A549 (cell line): ENCODE data around the gene ZNF764. TPM values are rescaled to one million over a fixed set of nuclear protein-coding genes. Genes with fewer than 3 reads are reported as not detected.

ENCODE experiments used
- ATAC-seq, 2 experiments: fragments of 200-7000 bp in 1 of 2; fragments of >200 bp in 1 of 2; cut with Nextera tagmentation in 1 of 2; cut with Tn5 transposase in 1 of 2; 3 replicates each; pipeline versions ENCODE4 v1.8.0 to v1.9.1; 2018 to 2020; ENCODE audit warnings: mild to moderate bottlenecking in 1 of 2, moderate library complexity in 1 of 2
- CTCF ChIA-PET: fragments of 300-600 bp; sonication (Branson Sonifier 250); formaldehyde crosslinking; extraction: SDS; loops from one replicate; lab custom pipeline; 2021; ENCODE audit warnings: antibody characterized with exemption, inconsistent platforms; lab: Yijun Ruan, JAX
- POLR2A ChIA-PET: fragments of 350-600 bp; formaldehyde crosslinking; extraction: SDS; loops from one replicate; lab custom pipeline; 2021; ENCODE audit warnings: antibody characterized with exemption, inconsistent platforms; lab: Yijun Ruan, JAX
- DNase-seq, 2 experiments: peaks; one replicate each; pipeline versions ENCODE4 v3.0.0 to v3.0.0-alpha.2; 2011 to 2016; ENCODE audit warnings: low read depth in 1 of 2, low spot score in 1 of 2
- FAIRE-seq: peaks from 2 replicates; lab custom pipeline; 2011; peaks lifted over from hg19 to GRCh38; lab: Jason Lieb, UNC
- H3K27ac ChIP-seq, 2 experiments: fragments of >200 bp; sonication (Bioruptor Twin); formaldehyde crosslinking; 3 replicates each; pipeline ENCODE4 v1.5.1; 2016 to 2017
- H3K4me1 ChIP-seq: fragments of >200 bp; sonication (Bioruptor Twin); formaldehyde crosslinking; 3 replicates; pipeline ENCODE4 v1.6.1; 2016
- H3K4me2 ChIP-seq: fragments of >200 bp; sonication (Bioruptor Twin); formaldehyde crosslinking; 3 replicates; pipeline ENCODE4 v1.6.1; 2016
- H3K4me3 ChIP-seq: fragments of >200 bp; sonication (Bioruptor Twin); formaldehyde crosslinking; 3 replicates; pipeline ENCODE4 v1.5.1; 2016
- H3K9me3 ChIP-seq: fragments of >200 bp; sonication (Bioruptor Twin); formaldehyde crosslinking; 3 replicates; pipeline ENCODE4 v1.6.1; 2016
- EHF ChIP-seq: fragments of 250-450 bp; sonication (Bioruptor Pico); IDR thresholded peaks from 2 replicates; pipeline ENCODE4 v1.5.0; 2020; ENCODE audit warnings: mild to moderate bottlenecking
- EHMT2 ChIP-seq: fragments of 200-600 bp; sonication (generic); IDR thresholded peaks from 2 replicates; pipeline ENCODE4 v1.6.1; 2016; ENCODE audit warnings: antibody characterized with exemption, low read depth, mild to moderate bottlenecking, moderate library complexity
- EP300 ChIP-seq, 2 experiments: fragments of >200 bp; sonication (Bioruptor Twin); formaldehyde crosslinking; IDR thresholded peaks; 2 replicates in 1 of 2; 3 replicates in 1 of 2; pipeline ENCODE4 v1.6.1; 2016 to 2017
- FOSL2 ChIP-seq, 2 experiments: fragments of 450-650 bp in 1 of 2; fragments of >200 bp in 1 of 2; sonication (Bioruptor Twin) in 1 of 2; formaldehyde crosslinking; IDR thresholded peaks; 2 replicates each; pipeline versions ENCODE4 v1.5.0 to v1.6.1; 2016 to 2020; ENCODE audit warnings: mild to moderate bottlenecking in 1 of 2, moderate library complexity in 1 of 2
- GATA3 ChIP-seq: IDR thresholded peaks from 2 replicates; pipeline ENCODE4 v1.6.1; 2012; ENCODE audit warnings: borderline replicate concordance
- HDAC2 ChIP-seq: fragments of 200-600 bp; sonication (generic); IDR thresholded peaks from 2 replicates; pipeline ENCODE4 v1.6.1; 2016
- HEYL ChIP-seq: fragments of 250-450 bp; sonication (Bioruptor Pico); IDR thresholded peaks from 2 replicates; pipeline ENCODE4 v1.8.0; 2021; ENCODE audit warnings: mild to moderate bottlenecking, moderate library complexity
- HOXA7 ChIP-seq: fragments of 250-450 bp; sonication (Bioruptor Pico); IDR thresholded peaks from 2 replicates; pipeline ENCODE4 v1.5.0; 2020; ENCODE audit warnings: mild to moderate bottlenecking, moderate library complexity
- HOXB13 ChIP-seq: fragments of 250-450 bp; sonication (Bioruptor Pico); IDR thresholded peaks from 2 replicates; pipeline ENCODE4 v1.5.0; 2020; ENCODE audit warnings: low read depth, mild to moderate bottlenecking, moderate library complexity
- HOXB5 ChIP-seq: fragments of 250-450 bp; sonication (Bioruptor Pico); IDR thresholded peaks from 2 replicates; pipeline ENCODE4 v1.5.0; 2020; ENCODE audit warnings: mild to moderate bottlenecking, moderate library complexity
- JUN ChIP-seq, 2 experiments: fragments of >200 bp; sonication (Bioruptor Twin); formaldehyde crosslinking; IDR thresholded peaks; 2 replicates in 1 of 2; 3 replicates in 1 of 2; pipeline ENCODE4 v1.6.1; 2016 to 2017
- KDM1A ChIP-seq: fragments of 200-600 bp; sonication (generic); IDR thresholded peaks from 2 replicates; pipeline ENCODE4 v1.6.1; 2016; ENCODE audit warnings: low read depth, mild to moderate bottlenecking
- KDM5A ChIP-seq: fragments of 200-600 bp; sonication (generic); IDR thresholded peaks from 2 replicates; pipeline ENCODE4 v1.6.1; 2016; ENCODE audit warnings: antibody characterized with exemption, mild to moderate bottlenecking
- MAFK ChIP-seq: fragments of 450-650 bp; IDR thresholded peaks from 2 replicates; pipeline ENCODE4 v1.6.1; 2014; ENCODE audit not compliant: partially characterized antibody
- MYC ChIP-seq: IDR thresholded peaks from 2 replicates; pipeline ENCODE4 v1.6.1; 2012; ENCODE audit warnings: mild to moderate bottlenecking, inconsistent platforms, low read length, improper control_type of control experiment, borderline replicate concordance
- NPAS2 ChIP-seq: fragments of 250-450 bp; sonication (Bioruptor Pico); IDR thresholded peaks from 2 replicates; pipeline ENCODE4 v1.8.0; 2022; ENCODE audit warnings: mild to moderate bottlenecking, moderate library complexity, borderline replicate concordance
- PHF8 ChIP-seq: fragments of 200-600 bp; sonication (generic); IDR thresholded peaks from 2 replicates; pipeline ENCODE4 v1.6.1; 2016; ENCODE audit warnings: low read depth, mild to moderate bottlenecking, antibody characterized with exemption, moderate library complexity, borderline replicate concordance
- RAD21 ChIP-seq, 2 experiments: fragments of >200 bp in 1 of 2; sonication (Bioruptor Twin) in 1 of 2; formaldehyde crosslinking in 1 of 2; IDR thresholded peaks in 1 of 2; conservative IDR thresholded peaks in 1 of 2; 2 replicates in 1 of 2; 3 replicates in 1 of 2; pipeline ENCODE4 v1.6.1; 2012 to 2018; ENCODE audit warnings: inconsistent platforms in 1 of 2
- RARB ChIP-seq: fragments of 250-450 bp; sonication (Bioruptor Pico); IDR thresholded peaks from 2 replicates; pipeline ENCODE4 v1.8.0; 2021; ENCODE audit warnings: mild to moderate bottlenecking, moderate library complexity
- RCOR1 ChIP-seq: fragments of 150-350 bp; IDR thresholded peaks from 2 replicates; pipeline ENCODE4 v1.6.1; 2014; ENCODE audit warnings: antibody characterized with exemption, low read length, low read depth
- SMC3 ChIP-seq: fragments of >200 bp; sonication (Bioruptor Twin); formaldehyde crosslinking; IDR thresholded peaks from 3 replicates; pipeline ENCODE4 v1.6.1; 2018; ENCODE audit warnings: inconsistent platforms
- TFCP2L1 ChIP-seq: fragments of 250-450 bp; sonication (Bioruptor Pico); IDR thresholded peaks from 2 replicates; pipeline ENCODE4 v1.5.0; 2021; ENCODE audit warnings: mild to moderate bottlenecking
- TP53 ChIP-seq: fragments of 250-450 bp; sonication (Bioruptor Pico); IDR thresholded peaks from 2 replicates; pipeline ENCODE4 v1.5.0; 2021; ENCODE audit warnings: mild to moderate bottlenecking, moderate library complexity
- ZNF302 ChIP-seq: fragments of 250-450 bp; sonication (Bioruptor Pico); IDR thresholded peaks from 2 replicates; pipeline ENCODE4 v1.9.0; 2021; ENCODE audit warnings: inconsistent platforms, mild to moderate bottlenecking, moderate library complexity
- ZSCAN20 ChIP-seq: fragments of 250-450 bp; sonication (Bioruptor Pico); IDR thresholded peaks from 2 replicates; pipeline ENCODE4 v1.8.0; 2022; ENCODE audit warnings: mild to moderate bottlenecking, moderate library complexity
- WGBS: methylation state at CpG from one replicate; pipeline ENCODE4 v1.1.6; 2017; ENCODE audit errors: missing lambda C conversion rate; 5-methylcytosine and 5-hydroxymethylcytosine counted together
- polyA plus RNA-seq, 4 experiments: library from polyadenylated mRNA; depleted of rRNA in 3 of 4; stranded (reverse); fragments of >200 nt; fragmentation: RNase III in 1 of 4; extraction: RNeasy Plus Mini Kit Qiagen cat#74134 plus additional on column Dnase treatment in 1 of 4; gene quantifications; 2 replicates in 3 of 4; 3 replicates in 1 of 4; pipeline ENCODE4 v1.2.3, GENCODE V29; 2011 to 2017
- TF ChIP-seq, protein P1 (sequence below): fragments of >200 bp; sonication (Bioruptor Twin); formaldehyde crosslinking; IDR thresholded peaks from 3 replicates; pipeline ENCODE4 v1.5.1; 2016
- TF ChIP-seq, protein P2 (sequence below): fragments of 450-650 bp; IDR thresholded peaks from 2 replicates; pipeline ENCODE4 v1.6.1; 2014; ENCODE audit warnings: antibody characterized with exemption
- TF ChIP-seq, protein P3 (sequence below): fragments of 250-450 bp; sonication (Bioruptor Pico); IDR thresholded peaks from 2 replicates; pipeline ENCODE4 v1.5.0; 2020; ENCODE audit warnings: low read depth, mild to moderate bottlenecking, moderate library complexity
- TF ChIP-seq, protein P4 (sequence below): IDR thresholded peaks from 2 replicates; pipeline ENCODE4 v1.6.1; 2012
- TF ChIP-seq, protein P5 (sequence below): fragments of >200 bp; sonication (Bioruptor Twin); formaldehyde crosslinking; IDR thresholded peaks from 3 replicates; pipeline ENCODE4 v1.6.1; 2016

Gene ZNF764
- polyA plus RNA-seq, 2 of the 4 experiments (the other 2 are of a cell fraction): 2.9 to 4.0 TPM

DNA sequence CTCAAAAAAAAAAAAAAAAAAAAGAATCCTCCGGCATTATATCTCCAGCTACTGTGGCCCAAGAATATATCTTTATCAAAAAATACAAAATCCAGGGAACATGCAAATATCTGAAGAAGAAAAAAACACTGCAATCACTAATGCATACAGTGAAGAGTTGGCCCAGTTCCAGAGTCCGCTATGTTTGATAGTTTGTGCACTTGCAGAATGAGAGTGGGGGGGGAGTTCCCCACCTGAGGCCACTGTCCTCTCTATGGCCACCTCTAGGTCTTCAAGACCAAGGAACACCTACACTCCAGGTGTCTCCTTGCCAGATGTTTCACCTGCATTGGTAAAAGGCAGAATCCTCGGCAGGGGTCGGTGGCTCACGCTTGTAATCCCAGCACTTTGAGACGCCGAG is 23.3 kb upstream of the ZNF764 start:
- Histone ChIP-seq H3K4me1 (no peaks in the 10 kb centered on the region), H3K27ac (no peak overlapping the region), H3K9me3 (no peaks in the 10 kb centered on the region), H3K4me3 (no peak overlapping the region), H3K4me2 (no peak overlapping the region)
- ChIA-PET POLR2A (interaction anchor here (0.7 kb wide), 1 partner anchor 127 kb away, joined by 5 read pairs; no protein-coding TSS in a partner anchor), CTCF (interaction anchor here (0.8 to 1.6 kb wide), 4 partner anchors 24 to 46 kb away, joined by 3 to 5 read pairs (median 3); partner anchors contain the start of gene ZNF764)
- ATAC-seq (no peak), DNase-seq (no peak), FAIRE-seq (no peak)
- 92% methylated on average over 7 of the region's 7 CpGs for WGBS
- TF ChIP-seq HOXB13 (CRISPR knock-in tag): no peak
- TF ChIP-seq HEYL (CRISPR knock-in tag): no peak
- TF ChIP-seq, protein P1, sequence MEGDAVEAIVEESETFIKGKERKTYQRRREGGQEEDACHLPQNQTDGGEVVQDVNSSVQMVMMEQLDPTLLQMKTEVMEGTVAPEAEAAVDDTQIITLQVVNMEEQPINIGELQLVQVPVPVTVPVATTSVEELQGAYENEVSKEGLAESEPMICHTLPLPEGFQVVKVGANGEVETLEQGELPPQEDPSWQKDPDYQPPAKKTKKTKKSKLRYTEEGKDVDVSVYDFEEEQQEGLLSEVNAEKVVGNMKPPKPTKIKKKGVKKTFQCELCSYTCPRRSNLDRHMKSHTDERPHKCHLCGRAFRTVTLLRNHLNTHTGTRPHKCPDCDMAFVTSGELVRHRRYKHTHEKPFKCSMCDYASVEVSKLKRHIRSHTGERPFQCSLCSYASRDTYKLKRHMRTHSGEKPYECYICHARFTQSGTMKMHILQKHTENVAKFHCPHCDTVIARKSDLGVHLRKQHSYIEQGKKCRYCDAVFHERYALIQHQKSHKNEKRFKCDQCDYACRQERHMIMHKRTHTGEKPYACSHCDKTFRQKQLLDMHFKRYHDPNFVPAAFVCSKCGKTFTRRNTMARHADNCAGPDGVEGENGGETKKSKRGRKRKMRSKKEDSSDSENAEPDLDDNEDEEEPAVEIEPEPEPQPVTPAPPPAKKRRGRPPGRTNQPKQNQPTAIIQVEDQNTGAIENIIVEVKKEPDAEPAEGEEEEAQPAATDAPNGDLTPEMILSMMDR: no peak
- TF ChIP-seq PHF8: no peak
- TF ChIP-seq SMC3: no peak
- TF ChIP-seq RCOR1: no peak
- no peak for TF ChIP-seq HOXB5 (CRISPR knock-in tag)
- no peak for TF ChIP-seq HDAC2
- TF ChIP-seq EHMT2: no peak
- no peak for TF ChIP-seq KDM1A
- no peak for TF ChIP-seq ZNF302 (CRISPR knock-in tag)
- no peak for TF ChIP-seq RARB (CRISPR knock-in tag)
- no peak for TF ChIP-seq TP53
- TF ChIP-seq FOSL2 (IDR thresholded peaks at IDR 0.05): no peak
- TF ChIP-seq FOSL2 (CRISPR knock-in tag; IDR thresholded peaks at IDR 0.05): no peak
- TF ChIP-seq, protein P2, sequence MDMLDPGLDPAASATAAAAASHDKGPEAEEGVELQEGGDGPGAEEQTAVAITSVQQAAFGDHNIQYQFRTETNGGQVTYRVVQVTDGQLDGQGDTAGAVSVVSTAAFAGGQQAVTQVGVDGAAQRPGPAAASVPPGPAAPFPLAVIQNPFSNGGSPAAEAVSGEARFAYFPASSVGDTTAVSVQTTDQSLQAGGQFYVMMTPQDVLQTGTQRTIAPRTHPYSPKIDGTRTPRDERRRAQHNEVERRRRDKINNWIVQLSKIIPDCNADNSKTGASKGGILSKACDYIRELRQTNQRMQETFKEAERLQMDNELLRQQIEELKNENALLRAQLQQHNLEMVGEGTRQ: no peak
- TF ChIP-seq MYC: no peak
- no peak for TF ChIP-seq ZSCAN20 (CRISPR knock-in tag)
- TF ChIP-seq TFCP2L1: no peak
- TF ChIP-seq, protein P3, sequence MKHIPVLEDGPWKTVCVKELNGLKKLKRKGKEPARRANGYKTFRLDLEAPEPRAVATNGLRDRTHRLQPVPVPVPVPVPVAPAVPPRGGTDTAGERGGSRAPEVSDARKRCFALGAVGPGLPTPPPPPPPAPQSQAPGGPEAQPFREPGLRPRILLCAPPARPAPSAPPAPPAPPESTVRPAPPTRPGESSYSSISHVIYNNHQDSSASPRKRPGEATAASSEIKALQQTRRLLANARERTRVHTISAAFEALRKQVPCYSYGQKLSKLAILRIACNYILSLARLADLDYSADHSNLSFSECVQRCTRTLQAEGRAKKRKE (CRISPR knock-in tag): no peak
- TF ChIP-seq, protein P4, sequence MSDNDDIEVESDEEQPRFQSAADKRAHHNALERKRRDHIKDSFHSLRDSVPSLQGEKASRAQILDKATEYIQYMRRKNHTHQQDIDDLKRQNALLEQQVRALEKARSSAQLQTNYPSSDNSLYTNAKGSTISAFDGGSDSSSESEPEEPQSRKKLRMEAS: no peak

DNA sequence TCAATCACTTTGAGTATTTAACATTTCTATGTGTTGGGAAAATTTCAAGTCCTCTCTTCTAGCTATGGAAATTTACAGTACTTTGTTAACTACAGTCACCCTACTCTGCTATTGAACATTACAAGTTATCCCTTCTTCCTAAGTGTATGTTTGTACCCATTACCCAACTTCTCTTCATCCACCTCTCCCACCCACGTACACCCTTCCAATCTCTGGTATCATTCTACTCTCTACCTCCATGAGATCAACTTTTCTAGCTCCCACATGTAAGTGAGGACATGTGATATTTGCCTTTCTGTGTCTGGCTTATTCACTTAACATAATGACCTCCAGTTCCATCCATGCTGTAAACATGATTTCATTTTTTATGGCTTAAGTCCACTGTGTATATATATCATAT is 16.5 kb upstream of the ZNF764 start:
- DNase-seq (no peak), ATAC-seq (no peak), FAIRE-seq (no peak)
- H3K4me1 ChIP-seq: peaks cover 18% of the 10 kb centered on the region
- H3K27ac ChIP-seq: no peak overlapping the region
- 90% methylated on average over 1 of the region's 1 CpG for WGBS
- TF ChIP-seq EP300 (IDR thresholded peaks at IDR 0.05): no peak
- TF ChIP-seq PHF8: no peak
- TF ChIP-seq RAD21 (conservative IDR thresholded peaks at IDR 0.05 in 1 of 2, IDR thresholded peaks at IDR 0.05 in 1 of 2): no peak
- no peak for TF ChIP-seq EHF (CRISPR knock-in tag)
- TF ChIP-seq GATA3: no peak
- TF ChIP-seq, protein P5, sequence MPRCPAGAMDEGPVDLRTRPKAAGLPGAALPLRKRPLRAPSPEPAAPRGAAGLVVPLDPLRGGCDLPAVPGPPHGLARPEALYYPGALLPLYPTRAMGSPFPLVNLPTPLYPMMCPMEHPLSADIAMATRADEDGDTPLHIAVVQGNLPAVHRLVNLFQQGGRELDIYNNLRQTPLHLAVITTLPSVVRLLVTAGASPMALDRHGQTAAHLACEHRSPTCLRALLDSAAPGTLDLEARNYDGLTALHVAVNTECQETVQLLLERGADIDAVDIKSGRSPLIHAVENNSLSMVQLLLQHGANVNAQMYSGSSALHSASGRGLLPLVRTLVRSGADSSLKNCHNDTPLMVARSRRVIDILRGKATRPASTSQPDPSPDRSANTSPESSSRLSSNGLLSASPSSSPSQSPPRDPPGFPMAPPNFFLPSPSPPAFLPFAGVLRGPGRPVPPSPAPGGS: no peak
- TF ChIP-seq HEYL (CRISPR knock-in tag): no peak
- TF ChIP-seq NPAS2 (CRISPR knock-in tag): no peak
- TF ChIP-seq ZNF302 (CRISPR knock-in tag): no peak
- TF ChIP-seq, protein P4: no peak
- TF ChIP-seq HDAC2: no peak
- TF ChIP-seq, protein P3 (CRISPR knock-in tag): no peak
- TF ChIP-seq FOSL2 (IDR thresholded peaks at IDR 0.05): no peak
- TF ChIP-seq FOSL2 (CRISPR knock-in tag; IDR thresholded peaks at IDR 0.05): no peak
- no peak for TF ChIP-seq TP53
- TF ChIP-seq MAFK: no peak
- no peak for TF ChIP-seq HOXB5 (CRISPR knock-in tag)
- no peak for TF ChIP-seq KDM5A
- TF ChIP-seq JUN (IDR thresholded peaks at IDR 0.05): no peak
- no peak for TF ChIP-seq HOXA7
- H3K4me3 ChIP-seq: no peak overlapping the region
- H3K4me2 ChIP-seq: no peak overlapping the region
- CTCF ChIA-PET: interaction anchor here (1.1 to 1.2 kb wide), 2 partner anchors 54 to 145 kb away, joined by 3 to 6 read pairs; partner anchors contain the start of gene DCTPP1
- H3K9me3 ChIP-seq: no peaks in the 10 kb centered on the region
- POLR2A ChIA-PET: interaction anchor here (1.4 kb wide), 1 partner anchor 16 kb away, joined by 3 read pairs; the partner anchor contains the start of gene ZNF764
